GM23338 (cell line): ENCODE measurements around the gene ACSF2. TPM values are rescaled to one million over a fixed set of nuclear protein-coding genes. Genes with fewer than 3 reads are reported as not detected.

Experiments used
- ATAC-seq: fragments of 200-7000 bp; cut with Tn5 transposase; 3 replicates; pipeline ENCODE4 v1.9.1; 2020
- DNase-seq: peaks from one replicate; pipeline ENCODE4 v3.0.0-alpha.2; 2015; ENCODE audit warnings: low spot score
- H2AFZ ChIP-seq: fragments of 200-600 bp; sonication (generic); 2 replicates; pipeline ENCODE4 v1.8.0; 2016; ENCODE audit warnings: antibody characterized with exemption, mild to moderate bottlenecking, moderate library complexity
- H3F3A ChIP-seq: fragments of 200-600 bp; sonication (generic); replicated peaks from 2 replicates; pipeline ENCODE4 v1.8.0; 2017; ENCODE audit warnings: antibody characterized with exemption, mixed run types, low read depth
- H3K27ac ChIP-seq: fragments of 200-600 bp; sonication (generic); 2 replicates; pipeline ENCODE4 v1.6.1; 2016; ENCODE audit warnings: low read depth
- H3K27me3 ChIP-seq: fragments of 200-600 bp; sonication (generic); 2 replicates; pipeline ENCODE4 v1.8.0; 2016; ENCODE audit warnings: mild to moderate bottlenecking, mixed run types, moderate library complexity; ENCODE audit not compliant: insufficient read depth
- H3K36me3 ChIP-seq: fragments of 200-600 bp; sonication (generic); 2 replicates; pipeline ENCODE4 v1.8.0; 2016; ENCODE audit warnings: mild to moderate bottlenecking; ENCODE audit not compliant: insufficient read depth
- H3K4me1 ChIP-seq: fragments of 200-600 bp; sonication (generic); 2 replicates; pipeline ENCODE4 v1.8.0; 2016; ENCODE audit warnings: mild to moderate bottlenecking, moderate library complexity; ENCODE audit not compliant: insufficient read depth
- H3K4me2 ChIP-seq: fragments of 200-600 bp; sonication (generic); 2 replicates; pipeline ENCODE4 v1.7.1; 2017; ENCODE audit warnings: mixed run types
- H3K4me3 ChIP-seq: fragments of 200-600 bp; sonication (generic); 2 replicates; pipeline ENCODE4 v1.6.1; 2016; ENCODE audit warnings: mixed run types
- H3K79me2 ChIP-seq: fragments of 200-600 bp; sonication (generic); replicated peaks from 2 replicates; pipeline ENCODE4 v1.8.0; 2017; ENCODE audit warnings: mild to moderate bottlenecking; ENCODE audit not compliant: insufficient read depth
- H3K9me2 ChIP-seq: fragments of 200-600 bp; sonication (generic); 2 replicates; pipeline ENCODE4 v1.8.0; 2017; ENCODE audit not compliant: insufficient read depth
- H4K20me1 ChIP-seq: fragments of 200-600 bp; sonication (generic); replicated peaks from 2 replicates; pipeline ENCODE4 v1.8.0; 2017; ENCODE audit warnings: mild to moderate bottlenecking; ENCODE audit not compliant: insufficient read depth
- H3K27ac Mint-ChIP-seq: 2 replicates; pipeline ENCODE4 v1.8.0; 2020; ENCODE audit warnings: inconsistent platforms, mild to moderate bottlenecking, moderate library complexity, mixed read lengths
- H3K27me3 Mint-ChIP-seq: 3 replicates; pipeline ENCODE4 v1.8.0; 2022; ENCODE audit warnings: low read depth, mild to moderate bottlenecking, moderate library complexity, mixed read lengths, inconsistent platforms; ENCODE audit not compliant: insufficient read depth, poor library complexity
- H3K36me3 Mint-ChIP-seq: 3 replicates; pipeline ENCODE4 v1.8.0; 2021; ENCODE audit warnings: low read depth, mild to moderate bottlenecking, inconsistent platforms, moderate library complexity, mixed read lengths
- H3K4me1 Mint-ChIP-seq: 3 replicates; pipeline ENCODE4 v1.8.0; 2020; ENCODE audit warnings: mild to moderate bottlenecking, inconsistent platforms, mixed read lengths
- H3K4me3 Mint-ChIP-seq: 3 replicates; pipeline ENCODE4 v1.8.0; 2021; ENCODE audit warnings: moderate library complexity, mild to moderate bottlenecking, inconsistent platforms, mixed read lengths
- H3K9me3 Mint-ChIP-seq: 3 replicates; pipeline ENCODE4 v1.8.0; 2020; ENCODE audit warnings: moderate library complexity, mild to moderate bottlenecking, inconsistent platforms, mixed read lengths
- CREB1 ChIP-seq: fragments of 250-450 bp; sonication (Bioruptor Pico); IDR thresholded peaks from 2 replicates; pipeline ENCODE4 v1.5.0; 2020; ENCODE audit warnings: low read depth, mild to moderate bottlenecking, moderate library complexity
- CTCF ChIP-seq, 2 experiments: fragments of 200-600 bp in 1 of 2; sonication (generic) in 1 of 2; conservative IDR thresholded peaks; 2 replicates each; pipeline versions ENCODE4 v1.5.1 to v1.6.1; 2016 to 2017; ENCODE audit warnings: antibody characterized with exemption in 2 of 2, low read depth in 2 of 2, mild to moderate bottlenecking in 2 of 2, moderate library complexity in 1 of 2
- EZH2 ChIP-seq: fragments of 200-600 bp; sonication (generic); IDR thresholded peaks from one replicate; pipeline ENCODE4 v1.8.0; 2017; ENCODE audit warnings: antibody characterized with exemption, mild to moderate bottlenecking, low read depth; ENCODE audit not compliant: unreplicated experiment
- EZH2phosphoT487 ChIP-seq: fragments of 200-600 bp; sonication (generic); IDR thresholded peaks from one replicate; pipeline ENCODE4 v1.8.1; 2018; ENCODE audit warnings: antibody characterized with exemption; ENCODE audit not compliant: unreplicated experiment
- JUNB ChIP-seq: IDR thresholded peaks from one replicate; pipeline ENCODE4 v1.6.1; 2016; ENCODE audit warnings: antibody characterized with exemption; ENCODE audit not compliant: unreplicated experiment
- NANOG ChIP-seq: IDR thresholded peaks from 2 replicates; pipeline ENCODE4 v1.6.1; 2016; ENCODE audit warnings: antibody characterized with exemption, borderline replicate concordance
- POLR2AphosphoS5 ChIP-seq: IDR thresholded peaks from 2 replicates; pipeline ENCODE4 v1.6.1; 2016; ENCODE audit warnings: antibody characterized with exemption, low read depth
- REST ChIP-seq: IDR thresholded peaks from one replicate; pipeline ENCODE4 v1.6.1; 2018; ENCODE audit warnings: antibody characterized with exemption; ENCODE audit not compliant: unreplicated experiment
- STAT1 ChIP-seq: IDR thresholded peaks from one replicate; pipeline ENCODE4 v1.6.1; 2016; ENCODE audit warnings: antibody characterized with exemption; ENCODE audit not compliant: unreplicated experiment
- ZNF114 ChIP-seq: fragments of 250-450 bp; sonication (Bioruptor Pico); IDR thresholded peaks from 2 replicates; pipeline ENCODE4 v1.5.0; 2020; ENCODE audit warnings: mild to moderate bottlenecking, moderate library complexity
- ZNF331 ChIP-seq: fragments of 250-450 bp; sonication (Bioruptor Pico); IDR thresholded peaks from 2 replicates; pipeline ENCODE4 v1.5.0; 2020; ENCODE audit warnings: low read depth, mild to moderate bottlenecking, moderate library complexity
- ZNF462 ChIP-seq: fragments of 250-450 bp; sonication (Bioruptor Pico); IDR thresholded peaks from 2 replicates; pipeline ENCODE4 v1.5.0; 2020; ENCODE audit warnings: mild to moderate bottlenecking, moderate library complexity
- polyA plus RNA-seq: library from polyadenylated mRNA; unstranded; fragments of >200 nt; fragmentation: Nextera tagmentation; extraction: Ambion mirVana; gene quantifications from 2 replicates; pipeline ENCODE4 v1.2.1, GENCODE V29; 2016
- total RNA-seq: library from RNA; depleted of rRNA; stranded (reverse); fragments of >200 nt; shearing (Covaris generic); gene quantifications from 2 replicates; pipeline ENCODE4 v1.2.3, GENCODE V29; 2014
- TF ChIP-seq, protein P1 (sequence below): IDR thresholded peaks from 2 replicates; pipeline ENCODE4 v1.6.1; 2016; ENCODE audit warnings: antibody characterized with exemption

Gene ACSF2
- total and polyA plus RNA-seq, 2 experiments from 2014 or later = 6.9 to 12.4 TPM

- no peak overlapping the region for H3K27ac Mint-ChIP-seq
- no peak for TF ChIP-seq CTCF (conservative IDR thresholded peaks at IDR 0.05; ENCODE audit: low read depth in 2 of 2)
- no peak for TF ChIP-seq ZNF331 (CRISPR knock-in tag)
- no peak for TF ChIP-seq NANOG
- no peak for TF ChIP-seq ZNF462 (CRISPR knock-in tag)
- no peak for TF ChIP-seq JUNB
- TF ChIP-seq EZH2phosphoT487 = no peak
- TF ChIP-seq ZNF114 (CRISPR knock-in tag) = no peak
- no peak for TF ChIP-seq REST
- TF ChIP-seq POLR2AphosphoS5 = no peak
- TF ChIP-seq EZH2 = no peak
- TF ChIP-seq CREB1 = no peak
- TF ChIP-seq, protein P1, sequence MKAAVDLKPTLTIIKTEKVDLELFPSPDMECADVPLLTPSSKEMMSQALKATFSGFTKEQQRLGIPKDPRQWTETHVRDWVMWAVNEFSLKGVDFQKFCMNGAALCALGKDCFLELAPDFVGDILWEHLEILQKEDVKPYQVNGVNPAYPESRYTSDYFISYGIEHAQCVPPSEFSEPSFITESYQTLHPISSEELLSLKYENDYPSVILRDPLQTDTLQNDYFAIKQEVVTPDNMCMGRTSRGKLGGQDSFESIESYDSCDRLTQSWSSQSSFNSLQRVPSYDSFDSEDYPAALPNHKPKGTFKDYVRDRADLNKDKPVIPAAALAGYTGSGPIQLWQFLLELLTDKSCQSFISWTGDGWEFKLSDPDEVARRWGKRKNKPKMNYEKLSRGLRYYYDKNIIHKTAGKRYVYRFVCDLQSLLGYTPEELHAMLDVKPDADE = no peak
- TF ChIP-seq STAT1 = no peak
- no peak overlapping the region for H3K4me3 Mint-ChIP-seq
- peaks cover 18% of the 10 kb centered on the region for H3K4me1 Mint-ChIP-seq
- ATAC-seq (no peak), DNase-seq (no peak)
- H3K9me3 Mint-ChIP-seq = no peaks in the 10 kb centered on the region; the same call in 2 of the 3 replicates
- Histone ChIP-seq H3K4me3 (no peak overlapping the region), H3K27ac (no peak overlapping the region), H3K9me2 (no peaks in the 10 kb centered on the region), H3K4me1 (peaks cover 11% of the 10 kb centered on the region; the same call in 1 of the 2 replicates), H3K79me2 (no peaks in the 10 kb centered on the region), H2AFZ (no peak overlapping the region), H3F3A (0 out of 2 replicates have a peak, but pooled peaks cover 16% of the 10 kb centered on the region), H4K20me1 (peaks cover 7% of the 10 kb centered on the region; the same call in 1 of the 2 replicates), H3K27me3 (peaks cover 25% of the 10 kb centered on the region), H3K4me2 (no peak overlapping the region), H3K36me3 (no peaks in the 10 kb centered on the region)
- peaks cover 4% of the 10 kb centered on the region; the same call in 1 of the 3 replicates for H3K36me3 Mint-ChIP-seq
- H3K27me3 Mint-ChIP-seq = peaks cover 18% of the 10 kb centered on the region
Measured at GRCh38 chr17:50473901-50474300, 47.9 kb downstream of the ACSF2 start.
